ENCODE results near the gene SHANK1. TPM values are rescaled to one million over a fixed set of nuclear protein-coding genes. Genes with fewer than 3 reads are reported as not detected.
"Not testable (repeated sequence)": the region's sequence is repeated elsewhere in the genome, so short reads cannot be mapped to it uniquely, and the experiment has no call there.

SHANK1 gene
- polyA plus RNA-seq, 1 donor, result 4.8 TPM

DNA sequence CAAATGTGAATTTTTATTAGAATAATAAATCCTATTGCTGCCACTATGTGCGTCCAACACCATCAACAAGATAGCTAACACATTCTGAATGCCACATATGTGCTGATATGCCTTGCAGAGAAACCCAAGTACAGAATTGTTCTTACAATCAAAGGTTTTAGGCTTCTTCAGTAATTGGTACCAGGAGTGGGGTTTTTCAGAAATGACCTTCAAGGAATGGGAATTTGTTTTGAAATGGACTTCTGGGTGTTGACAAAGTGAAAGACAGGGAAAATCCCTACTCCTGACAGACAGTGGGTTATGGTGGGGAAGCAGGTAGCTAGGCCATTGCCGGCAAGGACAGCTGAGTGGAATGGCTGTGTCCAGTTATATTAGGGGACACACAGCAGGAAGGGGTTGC lies 85.6 kb downstream of the SHANK1 start:
- no peak for DNase-seq

DNA sequence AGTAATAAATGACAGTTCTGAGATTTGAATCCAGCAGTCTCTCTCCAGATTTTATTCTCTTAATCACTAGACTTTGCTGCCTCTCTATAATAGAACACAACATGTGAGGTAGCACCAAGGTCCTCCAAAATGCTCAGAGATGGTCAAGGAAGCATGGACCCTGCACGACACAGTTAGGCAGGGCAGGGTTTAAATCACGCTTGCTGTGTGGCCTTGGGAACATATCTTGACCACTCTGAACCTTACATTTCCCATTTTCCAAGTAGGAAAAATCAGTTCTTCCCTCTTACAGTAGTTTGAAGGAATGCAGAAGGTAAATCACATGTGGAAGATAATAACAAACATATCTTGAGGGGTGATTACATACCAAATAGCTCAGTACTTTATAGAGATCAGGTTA lies 86.2 kb downstream of the SHANK1 start:
- DNase-seq, result no peak

DNA sequence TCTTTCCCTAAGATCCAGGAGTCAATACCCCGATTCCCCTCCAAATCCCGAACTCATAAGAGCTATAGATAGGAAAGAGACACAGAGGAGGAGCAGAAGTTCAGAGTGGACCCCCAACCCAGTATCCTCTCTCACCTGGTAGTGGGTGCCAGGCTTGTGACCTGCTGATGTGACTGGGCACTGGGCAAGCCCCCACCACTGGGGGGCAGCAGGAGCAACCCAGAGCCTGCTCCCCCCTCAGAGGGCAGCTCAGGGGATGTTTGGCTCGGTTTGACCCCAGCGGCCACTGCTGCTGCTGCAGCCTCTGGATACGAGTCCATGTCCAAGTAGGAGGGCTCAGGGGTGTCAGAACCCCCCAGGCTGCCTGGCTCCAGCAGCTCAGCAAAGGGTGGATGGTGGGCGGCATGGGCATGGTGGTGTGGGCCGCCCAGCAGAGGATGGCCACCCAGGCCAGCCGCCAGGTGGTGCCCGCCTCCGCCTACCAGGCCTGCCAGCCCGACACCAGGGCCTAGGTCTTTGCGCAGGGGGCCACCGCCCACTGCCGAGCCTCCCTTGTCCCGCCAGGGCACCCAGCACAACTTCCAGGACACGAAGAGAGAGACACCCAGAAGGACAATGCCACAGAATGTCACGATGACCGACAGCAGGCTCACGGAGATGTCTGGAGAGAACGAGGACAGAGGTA lies 87.3 kb downstream of the SHANK1 start:
- DNase-seq, result no peak

DNA sequence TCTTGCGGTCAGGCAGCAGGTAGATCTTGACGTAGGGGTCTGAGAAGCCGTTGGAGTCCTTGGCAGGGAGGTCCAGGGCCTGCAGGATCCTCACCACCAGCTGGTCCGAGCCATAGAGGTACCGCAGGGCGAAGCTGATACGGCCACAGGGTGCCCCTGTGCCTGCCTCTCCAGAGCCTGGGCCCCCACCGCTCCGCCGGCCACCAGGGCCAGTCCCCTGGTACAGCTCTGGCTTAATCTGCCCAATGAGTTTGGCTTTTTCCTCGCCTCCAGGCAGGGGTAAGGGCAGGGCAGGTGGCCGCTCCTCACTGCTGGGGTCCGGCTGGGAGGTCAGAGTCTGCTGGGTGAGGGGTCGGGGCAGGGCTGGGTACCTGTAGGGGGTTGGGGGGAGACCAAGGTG lies 89.8 kb downstream of the SHANK1 start:
- no peak for DNase-seq

DNA sequence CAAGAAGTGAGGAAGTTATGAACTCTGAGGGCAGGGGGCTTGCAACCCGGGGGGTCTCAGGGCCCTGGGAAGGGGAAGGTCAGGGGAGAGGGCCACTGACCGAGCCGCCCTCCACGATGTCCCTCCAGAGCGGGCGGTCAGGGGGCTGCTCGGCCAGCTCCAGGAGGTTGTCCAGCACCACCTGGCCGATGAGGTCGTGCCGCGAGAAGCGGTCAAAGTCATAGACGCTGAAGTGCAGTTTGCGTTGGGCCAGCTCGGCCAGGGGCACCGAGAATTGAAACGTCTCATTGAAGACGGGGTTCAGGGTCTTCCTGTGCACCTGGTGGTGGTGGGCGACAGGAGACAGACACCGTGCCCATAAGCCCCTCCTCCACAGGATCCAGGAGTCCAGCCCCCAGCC lies 90.4 kb downstream of the SHANK1 start:
- no peak for DNase-seq

DNA sequence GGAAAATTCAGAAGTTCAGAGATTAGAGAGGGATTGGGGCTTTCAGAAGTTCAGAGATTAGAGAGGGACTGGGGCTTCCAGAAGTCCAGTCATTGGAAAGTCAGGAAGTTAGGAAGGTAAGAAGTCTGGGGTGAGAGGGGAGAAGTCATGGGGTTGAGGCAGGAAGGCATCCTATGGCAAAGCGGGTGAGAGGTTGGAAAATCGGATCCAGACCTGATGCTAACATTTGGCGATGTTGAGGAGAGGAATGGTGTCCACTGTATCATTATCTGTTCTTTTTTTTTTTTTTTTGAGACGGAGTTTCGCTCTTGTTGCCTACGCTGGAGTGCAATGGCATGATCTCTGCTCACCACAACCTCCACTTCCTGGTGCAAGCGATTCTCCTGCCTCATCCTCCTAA lies 91.1 kb downstream of the SHANK1 start:
- DNase-seq, result no peak

DNA sequence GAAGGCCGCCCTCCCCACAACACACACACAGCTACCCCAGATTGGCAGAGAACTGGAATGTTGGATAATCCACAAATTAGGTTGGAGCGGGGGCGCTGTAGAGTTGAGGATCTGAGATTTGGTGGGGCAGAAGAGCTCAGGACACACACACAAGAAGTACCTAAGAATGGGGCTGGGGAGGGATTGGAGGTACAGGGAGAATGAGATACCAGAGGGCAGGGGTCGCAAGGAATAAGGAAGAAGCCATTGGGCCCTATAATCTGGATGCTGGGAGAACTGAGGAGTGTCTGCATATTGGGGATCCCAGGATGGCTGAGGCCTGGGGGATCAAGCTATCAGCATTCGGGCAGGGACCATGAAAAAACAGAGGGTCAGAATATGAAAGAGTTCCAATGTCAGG lies 91.5 kb downstream of the SHANK1 start:
- no peak for DNase-seq

DNA sequence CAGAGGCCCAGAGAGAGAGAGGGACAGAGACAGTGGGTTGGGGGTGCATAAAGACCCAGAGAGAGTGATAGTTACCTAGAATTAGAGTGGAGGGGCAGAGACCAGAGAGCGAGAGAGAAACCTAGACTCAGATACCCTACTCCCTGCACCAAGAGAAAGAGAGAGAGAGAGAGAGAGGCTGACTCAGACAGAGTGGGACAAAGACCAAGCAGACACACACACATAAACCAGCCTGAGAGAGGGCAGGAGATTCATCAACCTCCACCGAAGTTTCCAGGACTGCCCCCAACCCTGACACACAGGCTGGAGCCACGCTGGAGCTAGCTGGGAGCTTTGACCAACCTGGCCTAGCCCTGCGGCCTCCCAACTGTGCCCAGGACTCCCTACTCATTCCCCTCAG lies 92.8 kb downstream of the SHANK1 start:
- no peak for DNase-seq

DNA sequence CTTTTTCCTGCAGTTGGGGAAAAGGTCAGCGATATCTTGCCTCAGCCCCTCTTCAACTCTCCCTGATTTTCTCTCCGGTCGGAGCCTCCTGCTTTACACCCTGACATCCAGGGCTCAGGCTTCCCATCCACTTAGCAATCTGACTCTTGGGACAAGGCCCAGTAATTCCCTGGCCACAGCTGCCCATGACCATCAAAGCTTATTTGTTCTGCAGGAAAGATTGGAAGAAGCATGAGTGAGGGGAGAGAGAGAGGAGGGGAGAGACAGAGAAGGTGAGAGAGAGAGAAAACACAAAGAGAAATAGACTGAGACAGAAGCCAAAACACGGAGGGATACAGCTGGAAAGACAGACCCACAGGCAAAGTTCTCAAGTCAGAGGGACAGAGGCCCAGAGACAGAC lies 93.6 kb downstream of the SHANK1 start:
- no peak for DNase-seq

DNA sequence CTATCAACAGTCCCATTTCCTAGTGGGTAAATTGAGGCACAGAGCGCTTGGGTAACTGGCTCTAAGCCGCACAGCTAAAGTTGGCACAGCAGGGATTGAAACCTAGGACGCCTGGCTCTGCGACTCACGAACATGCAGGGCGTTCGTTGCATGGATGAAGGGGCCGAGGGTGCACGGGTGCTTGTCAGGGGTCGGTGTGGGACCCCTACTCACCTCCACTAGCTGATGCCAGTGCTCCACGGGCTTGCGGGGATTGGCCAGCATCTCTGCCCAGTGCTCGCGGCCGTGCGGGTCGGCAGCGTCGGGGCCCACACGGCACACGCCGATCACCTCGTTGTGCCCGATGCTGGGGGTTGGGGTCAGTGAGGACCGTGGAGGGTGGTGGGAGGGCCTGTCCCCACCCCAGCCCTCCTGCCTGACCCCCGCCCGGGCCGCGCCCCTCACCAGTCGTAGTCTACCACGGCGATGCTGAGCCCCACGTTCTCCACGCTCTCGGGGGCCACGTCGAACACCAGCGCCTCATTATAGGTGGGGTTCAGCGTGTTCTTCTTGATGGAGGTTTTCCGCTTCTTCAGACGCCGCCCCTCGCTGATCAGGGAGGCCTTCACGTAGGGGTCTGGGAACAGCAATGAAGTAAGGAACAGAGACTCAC lies 94.5 kb downstream of the SHANK1 start:
- DNase-seq, result no peak

DNA sequence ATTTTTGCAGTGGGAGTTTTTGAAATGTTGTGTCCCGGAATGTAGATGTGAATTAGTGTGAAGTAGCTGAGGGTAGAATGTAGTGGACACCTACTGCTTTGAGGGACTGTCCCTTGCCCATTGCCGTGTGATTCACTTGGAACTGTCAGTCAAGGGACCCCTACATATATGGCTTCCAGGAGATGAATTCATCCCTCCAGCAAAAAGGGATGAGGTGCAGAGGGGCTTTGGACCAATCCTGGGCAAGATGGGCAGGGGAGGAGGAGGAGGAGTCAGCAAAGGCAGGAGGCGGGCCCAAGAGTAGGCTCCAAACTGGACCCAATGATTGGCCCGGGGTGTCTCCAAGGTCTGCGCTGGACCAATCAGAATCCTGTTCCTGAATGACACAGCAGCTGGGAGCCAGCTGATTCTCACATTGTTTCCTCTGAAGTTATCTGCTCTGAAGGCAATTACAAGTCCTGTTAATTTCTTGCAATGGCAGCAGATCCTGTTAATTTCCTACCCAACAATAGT lies 99.2 kb downstream of the SHANK1 start:
- DNase-seq, result not testable (repeated sequence)

DNA sequence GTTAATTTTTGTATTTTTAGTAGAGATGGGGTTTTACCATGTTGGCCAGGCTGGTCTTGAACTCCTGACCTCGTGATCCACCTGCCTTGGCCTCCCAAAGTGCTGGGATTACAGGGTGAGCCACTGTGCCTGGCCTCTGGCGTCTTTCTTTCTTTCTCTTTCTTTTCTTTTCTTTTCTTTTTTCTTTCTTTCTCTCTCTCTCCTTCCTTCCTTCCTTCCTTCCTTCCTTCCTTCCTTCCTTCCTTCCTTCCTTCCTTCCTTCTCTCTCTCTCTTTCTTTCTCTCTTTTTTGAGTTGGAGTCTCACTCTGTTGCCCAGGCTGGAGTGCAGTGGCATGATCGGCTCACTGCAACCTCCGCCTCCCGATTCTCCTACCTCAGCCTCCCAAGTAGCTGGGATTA lies 100.4 kb downstream of the SHANK1 start:
- DNase-seq, result not testable (repeated sequence)

DNA sequence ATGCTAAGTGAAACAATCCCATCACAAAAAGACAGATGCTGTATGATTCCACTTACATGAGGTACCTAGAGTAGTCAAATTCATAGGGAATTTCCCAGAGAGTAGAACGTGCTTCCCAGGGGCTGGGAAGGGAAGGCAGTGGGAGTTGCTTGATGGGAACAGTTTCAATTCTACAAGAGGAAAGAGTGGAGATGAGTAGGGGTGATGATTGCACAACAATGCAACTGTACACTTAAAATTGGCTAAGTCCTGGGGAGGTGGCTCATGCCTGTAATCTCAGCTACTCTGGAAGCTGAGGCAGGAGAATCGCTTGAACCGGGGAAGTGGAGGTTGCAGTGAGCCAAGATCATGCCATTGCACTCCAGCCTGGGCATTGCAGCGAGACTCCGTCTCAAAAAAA lies 101.2 kb downstream of the SHANK1 start:
- not testable (repeated sequence) for DNase-seq

DNA sequence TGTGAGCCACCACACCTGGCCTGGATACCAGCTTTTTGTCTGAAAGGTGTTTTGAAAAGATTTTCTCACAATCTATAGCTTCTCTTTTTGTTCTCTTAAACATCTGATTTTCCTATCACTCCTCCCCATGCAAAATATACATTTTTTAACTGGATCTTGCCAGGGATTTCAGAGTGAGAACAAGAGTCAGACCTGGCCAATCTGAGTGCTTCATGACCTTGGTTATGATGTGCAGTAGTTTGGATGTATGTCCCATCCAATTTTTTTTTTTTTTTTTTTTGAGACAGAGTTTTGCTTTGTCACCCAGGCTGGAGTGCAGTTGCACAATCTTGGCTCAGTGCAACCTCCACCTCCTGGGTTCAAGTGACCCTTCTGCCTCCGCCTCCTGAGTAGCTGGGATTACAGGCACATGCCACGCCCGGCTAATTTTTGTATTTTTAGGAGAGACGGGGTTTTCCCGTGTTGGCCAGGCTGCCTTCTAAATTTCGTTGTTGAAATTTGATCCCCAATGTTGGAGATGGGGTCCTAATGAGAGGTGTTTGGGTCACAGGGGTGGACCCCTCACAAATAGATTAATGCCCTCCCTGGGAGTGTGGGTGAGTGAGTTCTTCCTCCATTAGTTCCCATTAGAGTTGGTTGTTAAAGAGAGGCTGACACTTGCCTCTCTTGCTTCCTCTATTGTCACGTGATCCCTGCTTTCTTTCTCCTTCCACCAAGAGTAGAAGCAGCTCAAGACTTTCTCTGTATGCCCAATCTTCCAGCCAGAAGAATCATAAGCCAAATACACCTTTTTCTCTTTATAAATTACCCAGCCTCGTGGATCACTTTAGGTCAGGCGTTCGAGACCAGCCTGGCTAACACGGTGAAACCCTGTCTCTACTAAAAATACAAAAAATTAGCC lies 106.8 kb downstream of the SHANK1 start:
- not testable (repeated sequence) for DNase-seq

Other genes with a start within 250 kb of the SHANK1 start
- 86.1 TPM for gene EMC10, start 243.3 kb downstream of the SHANK1 start, polyA plus RNA-seq (ENCODE audit: insufficient read length)
- 5.5 TPM for gene GARIN5A, start 243.0 kb downstream of the SHANK1 start, polyA plus RNA-seq (ENCODE audit: insufficient read length)
- 9.0 TPM for gene JOSD2, start 208.6 kb downstream of the SHANK1 start, polyA plus RNA-seq (ENCODE audit: insufficient read length)
- gene ASPDH, start 205.9 kb downstream of the SHANK1 start, polyA plus RNA-seq (ENCODE audit: insufficient read length), result 8.6 TPM
- 14.2 TPM for gene LRRC4B, start 151.4 kb downstream of the SHANK1 start, polyA plus RNA-seq (ENCODE audit: insufficient read length)
- gene SYT3, start 79.9 kb downstream of the SHANK1 start, polyA plus RNA-seq (ENCODE audit: insufficient read length), result 1.2 TPM
- gene C19orf81, start 70.4 kb downstream of the SHANK1 start, polyA plus RNA-seq (ENCODE audit: insufficient read length), result 1.00 TPM
- 22.3 TPM for gene CLEC11A, start 3.6 kb upstream of the SHANK1 start, polyA plus RNA-seq (ENCODE audit: insufficient read length)
- gene GPR32, start 50.7 kb upstream of the SHANK1 start, polyA plus RNA-seq (ENCODE audit: insufficient read length), result not detected
- gene ACP4, start 70.6 kb upstream of the SHANK1 start, polyA plus RNA-seq (ENCODE audit: insufficient read length), result 0.23 TPM
- 0.96 TPM for gene KLK1, start 104.0 kb upstream of the SHANK1 start, polyA plus RNA-seq (ENCODE audit: insufficient read length)
- gene KLK15, start 113.8 kb upstream of the SHANK1 start, polyA plus RNA-seq (ENCODE audit: insufficient read length), result not detected
- gene KLK3, start 135.1 kb upstream of the SHANK1 start, polyA plus RNA-seq (ENCODE audit: insufficient read length), result 0.68 TPM
- 0.27 TPM for gene KLK2, start 153.6 kb upstream of the SHANK1 start, polyA plus RNA-seq (ENCODE audit: insufficient read length)
- gene KLK4, start 191.6 kb upstream of the SHANK1 start, polyA plus RNA-seq (ENCODE audit: insufficient read length), result not detected
- gene KLK5, start 233.2 kb upstream of the SHANK1 start, polyA plus RNA-seq (ENCODE audit: insufficient read length), result 1.2 TPM
- gene KLK6, start 249.8 kb upstream of the SHANK1 start, polyA plus RNA-seq (ENCODE audit: insufficient read length), result 28.0 TPM

All from left kidney (tissue), 2 donors.